Measurements from ENCODE around the gene ZNF185. TPM values are rescaled to one million over a fixed set of nuclear protein-coding genes. Genes with fewer than 3 reads are reported as not detected.
A peak's percentile ranks its signal among the peaks of the same experiment; 100 is the strongest.

The ZNF185 gene
- polyA plus RNA-seq, 1 donor from 2014 or later: 2.8 TPM

DNA sequence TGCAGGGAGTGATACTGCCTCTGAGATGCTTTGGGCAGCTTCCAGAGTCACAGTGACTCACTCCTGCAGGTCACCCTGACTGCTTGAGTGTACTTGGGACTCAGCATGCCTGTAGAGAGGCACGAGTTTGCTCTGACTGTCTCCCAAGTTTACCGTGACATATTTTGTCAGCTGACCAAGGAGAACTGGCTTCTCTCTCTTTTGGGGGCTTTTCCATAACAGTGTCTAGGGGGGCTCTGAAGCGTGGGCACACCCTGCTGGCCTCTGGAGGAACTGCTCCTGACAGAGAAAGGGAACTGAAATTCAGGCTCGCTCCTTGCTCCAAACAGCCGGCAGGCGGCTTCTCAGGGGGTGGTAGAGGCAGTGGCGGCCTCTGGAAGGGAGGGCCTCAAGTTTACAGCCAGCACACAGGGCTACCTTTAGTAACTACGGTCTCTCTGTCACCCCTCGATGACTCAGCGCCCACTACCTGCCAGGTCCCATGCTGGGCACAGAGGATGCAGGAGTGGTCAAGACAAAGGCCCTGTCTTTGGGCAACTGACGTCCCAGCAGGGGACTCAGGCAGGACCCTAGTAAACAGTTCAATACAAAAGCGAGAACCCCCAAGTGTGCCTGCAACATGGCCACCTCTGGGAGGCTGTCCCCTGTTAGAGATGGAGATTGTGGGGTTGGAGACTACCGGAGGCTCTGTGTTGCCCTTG lies 17.8 kb downstream of the ZNF185 start:
- Histone ChIP-seq H3K4me2 (ENCODE audit: low read length) (no peak overlapping the region), H3K27me3 (ENCODE audit: insufficient read depth, low read depth, low read length) (no peaks in the 10 kb centered on the region), H3F3A (ENCODE audit: insufficient read depth, low read length, poor library complexity, severe bottlenecking) (no peaks in the 10 kb centered on the region), H3K4me3 (ENCODE audit: low read length) (no peak overlapping the region), H3K27ac (ENCODE audit: low read length) (no peak overlapping the region), H3K36me3 (ENCODE audit: insufficient read depth, low read length) (no peaks in the 10 kb centered on the region), H2AFZ (ENCODE audit: low read depth, low read length) (no peak overlapping the region), H3K79me2 (replicated peaks; ENCODE audit: insufficient read depth, low read length) (no peaks in the 10 kb centered on the region), H4K20me1 (ENCODE audit: insufficient read depth) (no peaks in the 10 kb centered on the region), H3K9me2 (ENCODE audit: insufficient read depth, low read length) (no peaks in the 10 kb centered on the region), H3K9ac (ENCODE audit: low read length) (no peak overlapping the region), H3K9me3 (ENCODE audit: low read length) (no peaks in the 10 kb centered on the region)
- no peak for TF ChIP-seq EP300 (conservative IDR thresholded peaks at IDR 0.05; ENCODE audit: poor library complexity, severe bottlenecking)
- TF ChIP-seq TAF1 (IDR thresholded peaks at IDR 0.05; ENCODE audit: low read depth): no peak
- peak; percentile 61 for TF ChIP-seq CTCF (IDR thresholded peaks at IDR 0.05; ENCODE audit: poor library complexity, severe bottlenecking)
- TF ChIP-seq SMC3 (conservative IDR thresholded peaks at IDR 0.05; ENCODE audit: poor library complexity): peak; percentile 39
- TF ChIP-seq REST (IDR thresholded peaks at IDR 0.05; ENCODE audit: borderline replicate concordance): no peak
- no peak for TF ChIP-seq POLR2AphosphoS5 (IDR thresholded peaks at IDR 0.05)
- no peak for TF ChIP-seq MXI1 (conservative IDR thresholded peaks at IDR 0.05; ENCODE audit: poor library complexity, severe bottlenecking)
- TF ChIP-seq RAD21 (conservative IDR thresholded peaks at IDR 0.05): peak; percentile 55
- no peak for TF ChIP-seq EZH2 (IDR thresholded peaks at IDR 0.05; ENCODE audit: borderline replicate concordance, insufficient read depth, low read length, poor library complexity, severe bottlenecking)

- H4K20me1 ChIP-seq (ENCODE audit: insufficient read depth): no peaks in the 10 kb centered on the region
- TF ChIP-seq CTCF (IDR thresholded peaks at IDR 0.05; ENCODE audit: poor library complexity, severe bottlenecking) (no peak), SMC3 (conservative IDR thresholded peaks at IDR 0.05; ENCODE audit: poor library complexity) (no peak), REST (IDR thresholded peaks at IDR 0.05; ENCODE audit: borderline replicate concordance) (no peak), MXI1 (conservative IDR thresholded peaks at IDR 0.05; ENCODE audit: poor library complexity, severe bottlenecking) (no peak), EP300 (conservative IDR thresholded peaks at IDR 0.05; ENCODE audit: poor library complexity, severe bottlenecking) (no peak), POLR2AphosphoS5 (IDR thresholded peaks at IDR 0.05) (no peak), EZH2 (IDR thresholded peaks at IDR 0.05; ENCODE audit: borderline replicate concordance, insufficient read depth, low read length, poor library complexity, severe bottlenecking) (no peak), TAF1 (IDR thresholded peaks at IDR 0.05; ENCODE audit: low read depth) (no peak), RAD21 (conservative IDR thresholded peaks at IDR 0.05) (no peak)
- no peaks in the 10 kb centered on the region for H3K79me2 ChIP-seq (replicated peaks; ENCODE audit: insufficient read depth, low read length)
- H3F3A ChIP-seq (ENCODE audit: insufficient read depth, low read length, poor library complexity, severe bottlenecking): no peaks in the 10 kb centered on the region
- H3K9me3 ChIP-seq (ENCODE audit: low read length): no peaks in the 10 kb centered on the region
- H3K36me3 ChIP-seq (ENCODE audit: insufficient read depth, low read length): no peaks in the 10 kb centered on the region
- H3K4me2 ChIP-seq (ENCODE audit: low read length): no peak overlapping the region
- no peak overlapping the region for H3K27ac ChIP-seq (ENCODE audit: low read length)
- H3K27me3 ChIP-seq (ENCODE audit: insufficient read depth, low read depth, low read length): no peaks in the 10 kb centered on the region
- no peak overlapping the region for H3K4me3 ChIP-seq (ENCODE audit: low read length)
- no peak overlapping the region for H2AFZ ChIP-seq (ENCODE audit: low read depth, low read length)
- no peak overlapping the region for H3K9ac ChIP-seq (ENCODE audit: low read length)
- no peaks in the 10 kb centered on the region for H3K9me2 ChIP-seq (ENCODE audit: insufficient read depth, low read length)
Measured at GRCh38 chrX:152917656-152918579, 20.1 kb downstream of the ZNF185 start.
